A673 (cell line): ENCODE results near the gene RNF10.
"Not testable (repeated sequence)": the region's sequence is repeated elsewhere in the genome, so short reads cannot be mapped to it uniquely, and the experiment has no call there.

Experiments
- EZH2 ChIP-seq: fragments of 200-600 bp; sonication (generic); IDR thresholded peaks from 2 replicates; pipeline ENCODE4 v1.6.1; 2017; ENCODE audit warnings: borderline replicate concordance, low read depth, mild to moderate bottlenecking, mixed read lengths, antibody characterized with exemption, low read length; ENCODE audit not compliant: poor library complexity, severe bottlenecking
- TF ChIP-seq, protein P1 (sequence below): fragments of 300-800, 200-600 bp; sonication (generic); conservative IDR thresholded peaks from 2 replicates; pipeline ENCODE4 v1.5.1; 2017; ENCODE audit warnings: low read depth, mild to moderate bottlenecking, antibody characterized with exemption, low read length, moderate library complexity, mixed read lengths

DNA sequence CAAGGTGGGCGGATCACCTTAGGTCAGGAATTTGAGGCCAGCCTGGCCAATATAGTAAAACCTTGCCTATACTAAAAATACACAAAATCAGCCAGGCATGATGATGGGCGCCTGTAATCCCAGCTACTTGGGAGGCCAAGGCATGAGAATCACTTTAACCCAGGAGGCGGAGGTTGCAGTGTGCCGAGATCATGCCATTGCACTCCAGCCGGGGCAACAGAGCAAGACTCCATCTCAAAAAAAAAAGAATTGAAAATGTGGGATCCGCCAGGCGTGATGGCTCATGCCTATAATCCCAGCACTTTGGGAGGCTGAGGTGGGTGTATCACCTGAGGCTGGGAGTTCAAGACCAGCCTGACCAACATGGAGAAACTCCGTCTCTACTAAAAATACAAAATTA is 14.8 kb upstream of the RNF10 start:
- not testable (repeated sequence) for TF ChIP-seq EZH2
- TF ChIP-seq, protein P1, sequence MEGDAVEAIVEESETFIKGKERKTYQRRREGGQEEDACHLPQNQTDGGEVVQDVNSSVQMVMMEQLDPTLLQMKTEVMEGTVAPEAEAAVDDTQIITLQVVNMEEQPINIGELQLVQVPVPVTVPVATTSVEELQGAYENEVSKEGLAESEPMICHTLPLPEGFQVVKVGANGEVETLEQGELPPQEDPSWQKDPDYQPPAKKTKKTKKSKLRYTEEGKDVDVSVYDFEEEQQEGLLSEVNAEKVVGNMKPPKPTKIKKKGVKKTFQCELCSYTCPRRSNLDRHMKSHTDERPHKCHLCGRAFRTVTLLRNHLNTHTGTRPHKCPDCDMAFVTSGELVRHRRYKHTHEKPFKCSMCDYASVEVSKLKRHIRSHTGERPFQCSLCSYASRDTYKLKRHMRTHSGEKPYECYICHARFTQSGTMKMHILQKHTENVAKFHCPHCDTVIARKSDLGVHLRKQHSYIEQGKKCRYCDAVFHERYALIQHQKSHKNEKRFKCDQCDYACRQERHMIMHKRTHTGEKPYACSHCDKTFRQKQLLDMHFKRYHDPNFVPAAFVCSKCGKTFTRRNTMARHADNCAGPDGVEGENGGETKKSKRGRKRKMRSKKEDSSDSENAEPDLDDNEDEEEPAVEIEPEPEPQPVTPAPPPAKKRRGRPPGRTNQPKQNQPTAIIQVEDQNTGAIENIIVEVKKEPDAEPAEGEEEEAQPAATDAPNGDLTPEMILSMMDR, result not testable (repeated sequence)
